Heart left ventricle (tissue), 16 donors: ENCODE data around the gene CMIP. TPM values are rescaled to one million over a fixed set of nuclear protein-coding genes. Genes with fewer than 3 reads are reported as not detected.
A peak's percentile ranks its signal among the peaks of the same experiment; 100 is the strongest.

Experiments
- ATAC-seq, 4 donors: fragments of 200-7000 bp; cut with Tn5 transposase; one replicate each; pipeline ENCODE4 v1.9.1; 2020 to 2022; ENCODE audit warnings: moderate library complexity in 4 of 4, mild to moderate bottlenecking in 3 of 4, moderate number of reproducible peaks in 1 of 4
- DNase-seq, 5 donors: peaks; one replicate each; pipeline ENCODE4 v3.0.0-alpha.2; 2020
- H3K27ac ChIP-seq, 12 donors: fragments of 200-600 bp; sonication (generic) in 4 of 12; one replicate each; pipeline versions ENCODE4 v1.5.0 to v1.8.0; 2016 to 2022; ENCODE audit warnings: mild to moderate bottlenecking in 2 of 12
- H3K27me3 ChIP-seq, 9 donors: fragments of 200-600 bp; sonication (generic) in 2 of 9; one replicate each; pipeline versions ENCODE4 v1.5.1 to v1.8.0; 2016 to 2022; ENCODE audit warnings: mild to moderate bottlenecking in 3 of 9
- H3K36me3 ChIP-seq, 9 donors: fragments of 200-600 bp; sonication (generic) in 2 of 9; one replicate each; pipeline versions ENCODE4 v1.5.0 to v1.8.0; 2018 to 2022; ENCODE audit warnings: mild to moderate bottlenecking in 2 of 9
- H3K4me1 ChIP-seq, 12 donors: fragments of 200-600 bp; sonication (generic) in 4 of 12; one replicate each; pipeline versions ENCODE4 v1.5.0 to v1.8.0; 2016 to 2022; ENCODE audit warnings: mild to moderate bottlenecking in 3 of 12
- H3K4me3 ChIP-seq, 12 donors: fragments of 200-600 bp; sonication (generic) in 4 of 12; one replicate each; pipeline versions ENCODE4 v1.5.0 to v1.8.0; 2017 to 2022; ENCODE audit warnings: mild to moderate bottlenecking in 9 of 12, moderate library complexity in 4 of 12
- H3K9me3 ChIP-seq, 12 donors: fragments of 200-600 bp; sonication (generic) in 4 of 12; one replicate each; pipeline versions ENCODE4 v1.5.0 to v1.8.0; 2016 to 2022; ENCODE audit warnings: mild to moderate bottlenecking in 1 of 12
- CTCF ChIP-seq, 12 donors: fragments of 200-600 bp; sonication (generic) in 4 of 12; IDR thresholded peaks; one replicate each; pipeline versions ENCODE4 v1.5.0 to v1.8.0; 2018 to 2022; ENCODE audit warnings: antibody characterized with exemption in 12 of 12, mild to moderate bottlenecking in 5 of 12
- POLR2A ChIP-seq, 2 donors: fragments of 450-650 bp; IDR thresholded peaks; one replicate each; pipeline ENCODE4 v1.6.1; 2017; ENCODE audit warnings: antibody characterized with exemption in 2 of 2, mild to moderate bottlenecking in 2 of 2, moderate library complexity in 2 of 2
- WGBS, 4 donors: extraction: QIAGEN DNeasy Blood & Tissue Kit in 2 of 4; methylation state at CpG; one replicate each; pipeline versions ENCODE4 v1.1.5 to v1.1.7; 2013 to 2018; 5-methylcytosine and 5-hydroxymethylcytosine counted together
- intact Hi-C, 10 donors: fragments of 100-400 bp; cut with DNase I; formaldehyde crosslinking; loops; one replicate each; pipeline versions ENCODE4 v1.11.1 to v1.14.2; 2022
- polyA plus RNA-seq, 2 donors: library from polyadenylated mRNA; stranded (reverse); fragments of 200-250 nt; gene quantifications; one replicate each; pipeline ENCODE4 v1.2.3, GENCODE V29; 2013
- total RNA-seq, 9 donors: library from RNA; depleted of rRNA in 2 of 9; stranded (reverse); fragments of >200 nt in 2 of 9; fragmentation: NEBNext Ultra II Directional in 3 of 9; extraction: Animal tissue kit (Norgen Biotek cat#: 25700) in 3 of 9; gene quantifications; one replicate each; pipeline versions ENCODE4 v1.1.0 to v1.2.4, GENCODE V29; 2016 to 2023
- donor health status: ischemic (EF 13 %, LVEDD 7.1; RV severe dilation, severe dysfunction).
- donor health status: healthy with polysubstance abuse.
- donor health status: DM: no; HTN: yes; CAD: no.
- donor health status: DM: no; HTN: no; CAD: no.
- donor health status: ischemic (EF 25% LVEDD 6.9; RV normal size, moderate dysfunction).
- donor health status: ischemic (EF 25% LVEDD 5.7; RV mildly dilated, moderate dysfunction).
- donor health status: healthy.
- donor health status: DM: yes; HTN: yes; CAD: no.
- donor health status: ischemic (EF 35%, LVEDD 5.7; RV mildly dilated, moderate dysfunction).
- donor health status: nonischemic (EF 11% LVEDD 7.7; RV severe dilation, severe dysfunction).
- donor health status: DM: yes; HTN: yes; CAD: no.
- donor health status: PGD.
- donor health status: ischemic (EF 29% LVEDD 5.4; RV normal size, mild dysfunction).
- donor health status: nonischemic (EF 23%, LVEDD 6.1; RV moderate dilation, normal function).

Gene CMIP
- total and polyA plus RNA-seq, 11 donors: 4.1 to 48.8 (median 10.6) TPM

GRCh38 chr16:81645925-81646324 lies 201.3 kb downstream of the CMIP start:
- intact Hi-C loops: no loop called here
- WGBS, 4 donors: 75 to 83% (median 82%) methylated on average over 4 of the region's 4 CpGs
- no peak for ATAC-seq

DNA sequence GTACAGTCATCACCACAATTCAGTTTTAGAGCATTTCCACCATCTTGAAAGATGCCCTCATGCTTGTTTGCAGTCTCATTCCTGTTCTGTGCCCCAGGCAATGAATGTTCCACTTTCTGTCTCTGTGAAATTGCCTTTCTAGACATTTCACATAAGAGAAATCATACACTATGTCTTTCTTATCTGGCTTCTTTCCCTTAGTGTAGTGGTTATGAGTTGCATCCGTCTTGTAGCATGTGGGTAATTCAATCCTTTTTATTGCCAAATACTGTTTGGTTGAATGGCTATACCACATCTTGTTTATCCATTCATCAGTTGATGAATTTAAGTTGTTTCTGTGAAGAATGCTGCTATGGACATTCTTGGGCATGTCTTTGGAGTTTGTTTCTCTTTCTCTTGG lies 202.0 kb downstream of the CMIP start:
- TF ChIP-seq CTCF (IDR thresholded peaks at IDR 0.05): no peak
- H3K4me1 ChIP-seq: peaks cover 0 to 22% (median 8%) of the 10 kb centered on the region in 12 donors
- intact Hi-C loops: no loop called here
- peak overlapping the region in 1 of 12 donors; percentile 71 for H3K27ac ChIP-seq
- ATAC-seq: no peak
- WGBS, 4 donors: 88 to 97% (median 95%) methylated on average over 1 of the region's 1 CpG
- peaks cover 0 to 11% (median 0%) of the 10 kb centered on the region in 9 donors for H3K36me3 ChIP-seq
- no peak for DNase-seq
- H3K4me3 ChIP-seq: no peak overlapping the region
- H3K27me3 ChIP-seq: no peaks in the 10 kb centered on the region
- no peaks in the 10 kb centered on the region for H3K9me3 ChIP-seq

More at GRCh38 chr16:81645925-81646324, 201.3 kb downstream of the CMIP start:
- H3K4me1 ChIP-seq: peaks cover 0 to 17% (median 7%) of the 10 kb centered on the region in 12 donors
- no peaks in the 10 kb centered on the region for H3K27me3 ChIP-seq
- H3K9me3 ChIP-seq: no peaks in the 10 kb centered on the region
- TF ChIP-seq POLR2A (IDR thresholded peaks at IDR 0.05): no peak
- no peak for TF ChIP-seq CTCF (IDR thresholded peaks at IDR 0.05)
- H3K27ac ChIP-seq: peak overlapping the region in 1 of 12 donors; percentile 71
- no peak overlapping the region for H3K4me3 ChIP-seq
- DNase-seq: no peak
- peaks cover 0 to 13% (median 0%) of the 10 kb centered on the region in 9 donors for H3K36me3 ChIP-seq

DNA sequence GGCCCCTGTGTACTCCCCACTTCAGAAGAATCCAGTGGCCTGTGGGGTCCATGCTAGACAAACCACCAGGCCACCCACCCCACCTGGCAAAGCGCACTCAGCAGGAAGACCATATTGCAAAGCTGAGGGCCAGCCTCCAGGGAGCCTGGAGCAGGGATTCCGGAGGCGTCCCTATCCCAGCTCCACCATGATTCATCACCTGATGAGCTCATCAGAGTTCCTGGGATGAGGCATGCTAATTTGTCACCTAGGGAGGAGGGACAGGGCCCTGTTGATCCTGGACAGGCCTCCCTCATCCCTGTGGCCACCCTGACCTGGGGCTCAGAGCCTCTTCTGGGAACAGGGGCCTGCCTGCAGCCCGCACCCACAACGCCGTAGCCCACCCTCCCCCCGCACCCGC lies 202.9 kb downstream of the CMIP start:
- 89 to 91% (median 91%) methylated on average over 5 to 8 of the region's 8 CpGs for WGBS, 4 donors
- Histone ChIP-seq H3K27me3 (no peaks in the 10 kb centered on the region), H3K4me3 (no peak overlapping the region), H3K4me1 (peaks cover 0 to 28% (median 8%) of the 10 kb centered on the region in 12 donors), H3K27ac (no peak overlapping the region), H3K9me3 (no peaks in the 10 kb centered on the region), H3K36me3 (peaks cover 0 to 14% (median 0%) of the 10 kb centered on the region in 9 donors)
- DNase-seq (no peak), ATAC-seq (no peak)
- intact Hi-C loops: no loop called here
- no peak for TF ChIP-seq CTCF (IDR thresholded peaks at IDR 0.05)
- no peak for TF ChIP-seq POLR2A (IDR thresholded peaks at IDR 0.05)

GRCh38 chr16:81649561-81650184 lies 205.1 kb downstream of the CMIP start:
- peaks cover 0 to 26% (median 8%) of the 10 kb centered on the region in 12 donors for H3K4me1 ChIP-seq
- intact Hi-C loops: no loop called here
- H3K27me3 ChIP-seq: no peaks in the 10 kb centered on the region
- WGBS, 4 donors: 88 to 93% (median 90%) methylated on average over 14 of the region's 14 CpGs
- no peak overlapping the region for H3K4me3 ChIP-seq
- no peak for ATAC-seq
- H3K36me3 ChIP-seq: peaks cover 0 to 35% (median 3%) of the 10 kb centered on the region in 9 donors
- peak overlapping the region in 1 of 12 donors; percentile 76 for H3K27ac ChIP-seq
- H3K9me3 ChIP-seq: no peaks in the 10 kb centered on the region
- TF ChIP-seq POLR2A (IDR thresholded peaks at IDR 0.05) (no peak), CTCF (IDR thresholded peaks at IDR 0.05) (no peak)
- DNase-seq: no peak
